Heart left ventricle (tissue), 16 donors: Measurements from ENCODE around the gene RAB20. TPM values are rescaled to one million over a fixed set of nuclear protein-coding genes. Genes with fewer than 3 reads are reported as not detected.
A peak's percentile ranks its signal among the peaks of the same experiment; 100 is the strongest.

Experiments used
- ATAC-seq, 4 donors: fragments of 200-7000 bp; cut with Tn5 transposase; one replicate each; pipeline ENCODE4 v1.9.1; 2020 to 2022; ENCODE audit warnings: moderate library complexity in 4 of 4, mild to moderate bottlenecking in 3 of 4, moderate number of reproducible peaks in 1 of 4
- DNase-seq, 5 donors: peaks; one replicate each; pipeline ENCODE4 v3.0.0-alpha.2; 2020
- H3K27ac ChIP-seq, 12 donors: fragments of 200-600 bp; sonication (generic) in 4 of 12; one replicate each; pipeline versions ENCODE4 v1.5.0 to v1.8.0; 2016 to 2022; ENCODE audit warnings: mild to moderate bottlenecking in 2 of 12
- H3K27me3 ChIP-seq, 9 donors: fragments of 200-600 bp; sonication (generic) in 2 of 9; one replicate each; pipeline versions ENCODE4 v1.5.1 to v1.8.0; 2016 to 2022; ENCODE audit warnings: mild to moderate bottlenecking in 3 of 9
- H3K36me3 ChIP-seq, 9 donors: fragments of 200-600 bp; sonication (generic) in 2 of 9; one replicate each; pipeline versions ENCODE4 v1.5.0 to v1.8.0; 2018 to 2022; ENCODE audit warnings: mild to moderate bottlenecking in 2 of 9
- H3K4me1 ChIP-seq, 12 donors: fragments of 200-600 bp; sonication (generic) in 4 of 12; one replicate each; pipeline versions ENCODE4 v1.5.0 to v1.8.0; 2016 to 2022; ENCODE audit warnings: mild to moderate bottlenecking in 3 of 12
- H3K4me3 ChIP-seq, 12 donors: fragments of 200-600 bp; sonication (generic) in 4 of 12; one replicate each; pipeline versions ENCODE4 v1.5.0 to v1.8.0; 2017 to 2022; ENCODE audit warnings: mild to moderate bottlenecking in 9 of 12, moderate library complexity in 4 of 12
- H3K9me3 ChIP-seq, 12 donors: fragments of 200-600 bp; sonication (generic) in 4 of 12; one replicate each; pipeline versions ENCODE4 v1.5.0 to v1.8.0; 2016 to 2022; ENCODE audit warnings: mild to moderate bottlenecking in 1 of 12
- CTCF ChIP-seq, 12 donors: fragments of 200-600 bp; sonication (generic) in 4 of 12; IDR thresholded peaks; one replicate each; pipeline versions ENCODE4 v1.5.0 to v1.8.0; 2018 to 2022; ENCODE audit warnings: antibody characterized with exemption in 12 of 12, mild to moderate bottlenecking in 5 of 12
- POLR2A ChIP-seq, 2 donors: fragments of 450-650 bp; IDR thresholded peaks; one replicate each; pipeline ENCODE4 v1.6.1; 2017; ENCODE audit warnings: antibody characterized with exemption in 2 of 2, mild to moderate bottlenecking in 2 of 2, moderate library complexity in 2 of 2
- WGBS, 4 donors: extraction: QIAGEN DNeasy Blood & Tissue Kit in 2 of 4; methylation state at CpG; one replicate each; pipeline versions ENCODE4 v1.1.5 to v1.1.7; 2013 to 2018; 5-methylcytosine and 5-hydroxymethylcytosine counted together
- intact Hi-C, 10 donors: fragments of 100-400 bp; cut with DNase I; formaldehyde crosslinking; loops; one replicate each; pipeline versions ENCODE4 v1.11.1 to v1.14.2; 2022
- polyA plus RNA-seq, 2 donors: library from polyadenylated mRNA; stranded (reverse); fragments of 200-250 nt; gene quantifications; one replicate each; pipeline ENCODE4 v1.2.3, GENCODE V29; 2013
- total RNA-seq, 9 donors: library from RNA; depleted of rRNA in 2 of 9; stranded (reverse); fragments of >200 nt in 2 of 9; fragmentation: NEBNext Ultra II Directional in 3 of 9; extraction: Animal tissue kit (Norgen Biotek cat#: 25700) in 3 of 9; gene quantifications; one replicate each; pipeline versions ENCODE4 v1.1.0 to v1.2.4, GENCODE V29; 2016 to 2023
- donor health status: ischemic (EF 13 %, LVEDD 7.1; RV severe dilation, severe dysfunction).
- donor health status: healthy with polysubstance abuse.
- donor health status: DM: no; HTN: yes; CAD: no.
- donor health status: DM: no; HTN: no; CAD: no.
- donor health status: ischemic (EF 25% LVEDD 6.9; RV normal size, moderate dysfunction).
- donor health status: ischemic (EF 25% LVEDD 5.7; RV mildly dilated, moderate dysfunction).
- donor health status: healthy.
- donor health status: DM: yes; HTN: yes; CAD: no.
- donor health status: ischemic (EF 35%, LVEDD 5.7; RV mildly dilated, moderate dysfunction).
- donor health status: nonischemic (EF 11% LVEDD 7.7; RV severe dilation, severe dysfunction).
- donor health status: DM: yes; HTN: yes; CAD: no.
- donor health status: PGD.
- donor health status: ischemic (EF 29% LVEDD 5.4; RV normal size, mild dysfunction).
- donor health status: nonischemic (EF 23%, LVEDD 6.1; RV moderate dilation, normal function).

Gene RAB20
- total and polyA plus RNA-seq, 11 donors: 5.5 to 30.2 (median 13.7) TPM

- peak overlapping the region in 3 of 12 donors; percentile 12 to 46 (median 45) for H3K27ac ChIP-seq
- no peaks in the 10 kb centered on the region for H3K27me3 ChIP-seq
- DNase-seq: no peak
- ATAC-seq: no peak
- H3K4me1 ChIP-seq: peaks cover 5 to 72% (median 35%) of the 10 kb centered on the region in 12 donors
- peaks cover 0 to 14% (median 0%) of the 10 kb centered on the region in 9 donors for H3K36me3 ChIP-seq
- TF ChIP-seq POLR2A (IDR thresholded peaks at IDR 0.05) (no peak), CTCF (IDR thresholded peaks at IDR 0.05) (no peak)
- 54 to 70% (median 59%) methylated on average over 5 of the region's 5 CpGs for WGBS, 4 donors
- H3K9me3 ChIP-seq: no peaks in the 10 kb centered on the region
- H3K4me3 ChIP-seq: no peak overlapping the region
- intact Hi-C loops: no loop called here
Measured at GRCh38 chr13:110539894-110540293, 21.6 kb downstream of the RAB20 start.

DNA sequence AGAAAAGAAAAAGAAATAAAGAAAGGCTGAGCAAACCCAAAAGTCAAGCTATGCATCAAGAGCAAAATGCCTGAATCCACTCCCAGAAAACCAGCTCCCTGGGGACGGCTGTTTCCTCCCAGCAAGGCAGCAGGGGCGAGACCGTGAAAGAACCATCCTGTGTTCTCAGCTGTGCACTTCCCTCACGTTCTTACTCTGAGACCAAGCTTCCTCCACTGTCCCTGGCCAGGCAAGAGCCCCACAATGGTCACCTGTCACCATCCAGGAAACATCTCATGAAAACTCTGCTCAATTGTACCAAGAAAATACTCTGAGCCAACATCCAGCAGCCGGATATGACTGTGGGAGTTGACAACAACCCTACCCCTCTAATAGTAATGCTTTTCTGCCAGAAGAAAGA, 22.9 kb downstream of the RAB20 start:
- peak overlapping the region in 10 of 12 donors; percentile 20 to 86 (median 44) for H3K27ac ChIP-seq
- no peaks in the 10 kb centered on the region for H3K27me3 ChIP-seq
- TF ChIP-seq POLR2A (IDR thresholded peaks at IDR 0.05) (no peak), CTCF (IDR thresholded peaks at IDR 0.05) (no peak)
- no peaks in the 10 kb centered on the region for H3K9me3 ChIP-seq
- H3K4me3 ChIP-seq: no peak overlapping the region
- intact Hi-C loops: no loop called here
- peaks cover 5 to 85% (median 35%) of the 10 kb centered on the region in 12 donors for H3K4me1 ChIP-seq
- H3K36me3 ChIP-seq: peaks cover 0 to 14% (median 0%) of the 10 kb centered on the region in 9 donors
- ATAC-seq (peak; percentile 28 to 86 (median 62)), DNase-seq (peak in 4 of 5 donors; percentile 77 to 88 (median 84))
- 33 to 45% (median 38%) methylated on average over 5 of the region's 5 CpGs for WGBS, 4 donors

- peak overlapping the region in 7 of 12 donors; percentile 3 to 86 (median 39) for H3K27ac ChIP-seq
- no peaks in the 10 kb centered on the region for H3K9me3 ChIP-seq
- no peaks in the 10 kb centered on the region for H3K27me3 ChIP-seq
- intact Hi-C loops: no loop called here
- ATAC-seq: peak; percentile 59 to 80 (median 64)
- H3K4me3 ChIP-seq: peak overlapping the region in 1 of 12 donors; percentile 5
- peak in 4 of 5 donors; percentile 49 to 68 (median 56) for DNase-seq
- no peaks in the 10 kb centered on the region for H3K36me3 ChIP-seq
- TF ChIP-seq CTCF (IDR thresholded peaks at IDR 0.05) (no peak), POLR2A (IDR thresholded peaks at IDR 0.05) (no peak)
- WGBS, 4 donors: 68 to 76% (median 71%) methylated on average over 18 of the region's 18 CpGs
- peaks cover 5 to 90% (median 26%) of the 10 kb centered on the region in 12 donors for H3K4me1 ChIP-seq
Measured at GRCh38 chr13:110536006-110536693, 25.4 kb downstream of the RAB20 start.

- ATAC-seq: no peak
- 97 to 98% (median 98%) methylated on average over 11 of the region's 11 CpGs for WGBS, 4 donors
- H3K4me3 ChIP-seq: no peak overlapping the region
- H3K27ac ChIP-seq: peak overlapping the region in 7 of 12 donors; percentile 3 to 86 (median 27)
- peaks cover 5 to 90% (median 21%) of the 10 kb centered on the region in 12 donors for H3K4me1 ChIP-seq
- intact Hi-C loops: no loop called here
- H3K27me3 ChIP-seq: no peaks in the 10 kb centered on the region
- TF ChIP-seq POLR2A (IDR thresholded peaks at IDR 0.05) (no peak), CTCF (IDR thresholded peaks at IDR 0.05) (no peak)
- H3K9me3 ChIP-seq: no peaks in the 10 kb centered on the region
- H3K36me3 ChIP-seq: no peaks in the 10 kb centered on the region
- DNase-seq: no peak
Measured at GRCh38 chr13:110535526-110535925, 26.0 kb downstream of the RAB20 start.
